ENCODE data around the gene MARK4. TPM values are rescaled to one million over a fixed set of nuclear protein-coding genes. Genes with fewer than 3 reads are reported as not detected.

MARK4 gene
- polyA plus RNA-seq, 2 of the 4 experiments (the other 2 are of a cell fraction), result 6.3 to 7.8 TPM

Other genes starting within 250 kb of the MARK4 start
- 7.5 and 8.1 TPM in 2 replicates for gene RELB, start 249.8 kb upstream of the MARK4 start, polyA plus RNA-seq (2011; rRNA removed)
- gene RELB, start 249.8 kb upstream of the MARK4 start, polyA plus RNA-seq (2017; fragmentation: RNase III; extraction: RNeasy Plus Mini Kit Qiagen cat#74134 plus additional on column Dnase treatment), result 9.6 to 15.1 TPM (median 9.6 TPM) in 3 replicates
- gene CLASRP, start 212.2 kb upstream of the MARK4 start, polyA plus RNA-seq (2011; rRNA removed), result 30.7 and 39.0 TPM in 2 replicates
- 74.8 to 93.7 TPM (median 86.4 TPM) in 3 replicates for gene CLASRP, start 212.2 kb upstream of the MARK4 start, polyA plus RNA-seq (2017; fragmentation: RNase III; extraction: RNeasy Plus Mini Kit Qiagen cat#74134 plus additional on column Dnase treatment)
- gene ZNF296, start 174.8 kb upstream of the MARK4 start, polyA plus RNA-seq (2011; rRNA removed), result 0.25 and 0.34 TPM in 2 replicates
- 2.7 to 3.6 TPM (median 3.4 TPM) in 3 replicates for gene ZNF296, start 174.8 kb upstream of the MARK4 start, polyA plus RNA-seq (2017; fragmentation: RNase III; extraction: RNeasy Plus Mini Kit Qiagen cat#74134 plus additional on column Dnase treatment)
- gene GEMIN7, start 172.0 kb upstream of the MARK4 start, polyA plus RNA-seq (2011; rRNA removed), result 42.2 and 49.2 TPM in 2 replicates
- 75.3 to 86.0 TPM (median 79.4 TPM) in 3 replicates for gene GEMIN7, start 172.0 kb upstream of the MARK4 start, polyA plus RNA-seq (2017; fragmentation: RNase III; extraction: RNeasy Plus Mini Kit Qiagen cat#74134 plus additional on column Dnase treatment)
- gene PPP1R37, start 158.1 kb upstream of the MARK4 start, polyA plus RNA-seq (2011; rRNA removed), result 7.6 and 9.1 TPM in 2 replicates
- 18.7 to 21.9 TPM (median 21.8 TPM) in 3 replicates for gene PPP1R37, start 158.1 kb upstream of the MARK4 start, polyA plus RNA-seq (2017; fragmentation: RNase III; extraction: RNeasy Plus Mini Kit Qiagen cat#74134 plus additional on column Dnase treatment)
- 0.12 and 0.21 TPM in 2 replicates for gene NKPD1, start 90.3 kb upstream of the MARK4 start, polyA plus RNA-seq (2011; rRNA removed)
- gene NKPD1, start 90.3 kb upstream of the MARK4 start, polyA plus RNA-seq (2017; fragmentation: RNase III; extraction: RNeasy Plus Mini Kit Qiagen cat#74134 plus additional on column Dnase treatment), result 0.10 to 0.18 TPM (median 0.15 TPM) in 3 replicates
- 29.8 and 30.2 TPM in 2 replicates for gene TRAPPC6A, start 73.0 kb upstream of the MARK4 start, polyA plus RNA-seq (2011; rRNA removed)
- 23.7 to 30.5 TPM (median 28.5 TPM) in 3 replicates for gene TRAPPC6A, start 73.0 kb upstream of the MARK4 start, polyA plus RNA-seq (2017; fragmentation: RNase III; extraction: RNeasy Plus Mini Kit Qiagen cat#74134 plus additional on column Dnase treatment)
- 7.5 and 10.5 TPM in 2 replicates for gene BLOC1S3, start 72.5 kb upstream of the MARK4 start, polyA plus RNA-seq (2011; rRNA removed)
- 8.2 to 12.2 TPM (median 10.6 TPM) in 3 replicates for gene BLOC1S3, start 72.5 kb upstream of the MARK4 start, polyA plus RNA-seq (2017; fragmentation: RNase III; extraction: RNeasy Plus Mini Kit Qiagen cat#74134 plus additional on column Dnase treatment)
- 0.16 and 0.20 TPM in 2 replicates for gene EXOC3L2, start 5.9 kb upstream of the MARK4 start, polyA plus RNA-seq (2011; rRNA removed)
- 0.46 to 0.58 TPM (median 0.50 TPM) in 3 replicates for gene EXOC3L2, start 5.9 kb upstream of the MARK4 start, polyA plus RNA-seq (2017; fragmentation: RNase III; extraction: RNeasy Plus Mini Kit Qiagen cat#74134 plus additional on column Dnase treatment)
- not detected in 2 replicates for gene CKM, start 71.6 kb downstream of the MARK4 start, polyA plus RNA-seq (2011; rRNA removed)
- not detected in 3 replicates for gene CKM, start 71.6 kb downstream of the MARK4 start, polyA plus RNA-seq (2017; fragmentation: RNase III; extraction: RNeasy Plus Mini Kit Qiagen cat#74134 plus additional on column Dnase treatment)
- gene KLC3, start 89.5 kb downstream of the MARK4 start, polyA plus RNA-seq (2011; rRNA removed), result 0.26 and 0.32 TPM in 2 replicates
- gene KLC3, start 89.5 kb downstream of the MARK4 start, polyA plus RNA-seq (2017; fragmentation: RNase III; extraction: RNeasy Plus Mini Kit Qiagen cat#74134 plus additional on column Dnase treatment), result 0.49 to 0.55 TPM (median 0.52 TPM) in 3 replicates
- 12.9 and 15.0 TPM in 2 replicates for gene ERCC2, start 119.3 kb downstream of the MARK4 start, polyA plus RNA-seq (2011; rRNA removed)
- 19.8 to 21.5 TPM (median 19.9 TPM) in 3 replicates for gene ERCC2, start 119.3 kb downstream of the MARK4 start, polyA plus RNA-seq (2017; fragmentation: RNase III; extraction: RNeasy Plus Mini Kit Qiagen cat#74134 plus additional on column Dnase treatment)
- gene PPP1R13L, start 153.8 kb downstream of the MARK4 start, polyA plus RNA-seq (2011; rRNA removed), result 3.2 and 5.7 TPM in 2 replicates
- gene PPP1R13L, start 153.8 kb downstream of the MARK4 start, polyA plus RNA-seq (2017; fragmentation: RNase III; extraction: RNeasy Plus Mini Kit Qiagen cat#74134 plus additional on column Dnase treatment), result 18.9 to 23.2 TPM (median 20.9 TPM) in 3 replicates
- gene POLR1G, start 155.4 kb downstream of the MARK4 start, polyA plus RNA-seq (2011; rRNA removed), result 11.7 and 15.1 TPM in 2 replicates
- 28.2 to 34.0 TPM (median 31.2 TPM) in 3 replicates for gene POLR1G, start 155.4 kb downstream of the MARK4 start, polyA plus RNA-seq (2017; fragmentation: RNase III; extraction: RNeasy Plus Mini Kit Qiagen cat#74134 plus additional on column Dnase treatment)
- gene ERCC1, start 172.6 kb downstream of the MARK4 start, polyA plus RNA-seq (2011; rRNA removed), result 81.7 and 109 TPM in 2 replicates
- gene ERCC1, start 172.6 kb downstream of the MARK4 start, polyA plus RNA-seq (2017; fragmentation: RNase III; extraction: RNeasy Plus Mini Kit Qiagen cat#74134 plus additional on column Dnase treatment), result 89.7 to 97.6 TPM (median 93.0 TPM) in 3 replicates
- gene FOSB, start 216.7 kb downstream of the MARK4 start, polyA plus RNA-seq (2011; rRNA removed), result 27.9 and 48.8 TPM in 2 replicates
- gene FOSB, start 216.7 kb downstream of the MARK4 start, polyA plus RNA-seq (2017; fragmentation: RNase III; extraction: RNeasy Plus Mini Kit Qiagen cat#74134 plus additional on column Dnase treatment), result 0.57 to 0.65 TPM (median 0.58 TPM) in 3 replicates
- gene RTN2, start 245.8 kb downstream of the MARK4 start, polyA plus RNA-seq (2011; rRNA removed), result 4.7 and 5.3 TPM in 2 replicates
- 6.3 to 9.0 TPM (median 8.1 TPM) in 3 replicates for gene RTN2, start 245.8 kb downstream of the MARK4 start, polyA plus RNA-seq (2017; fragmentation: RNase III; extraction: RNeasy Plus Mini Kit Qiagen cat#74134 plus additional on column Dnase treatment)
- 9.2 and 9.8 TPM in 2 replicates for gene PPM1N, start 247.2 kb downstream of the MARK4 start, polyA plus RNA-seq (2011; rRNA removed)
- 6.6 to 11.2 TPM (median 10.5 TPM) in 3 replicates for gene PPM1N, start 247.2 kb downstream of the MARK4 start, polyA plus RNA-seq (2017; fragmentation: RNase III; extraction: RNeasy Plus Mini Kit Qiagen cat#74134 plus additional on column Dnase treatment)